A549 treated with GW870086 at 1 μM for 4 hours (cell line): ENCODE measurements around the gene DYNC2H1. TPM values are rescaled to one million over a fixed set of nuclear protein-coding genes. Genes with fewer than 3 reads are reported as not detected.

Experiments used
- total RNA-seq: library from RNA; stranded (reverse); fragments of 200-300 nt; extraction: Qiagen RNA extraction; gene quantifications from 5 replicates; pipeline ENCODE4 v1.2.3, GENCODE V29; 2022; ENCODE audit warnings: low read depth

DYNC2H1 gene
- total RNA-seq = 5.9 to 6.9 TPM (median 6.7 TPM) in 5 replicates

GRCh38 chr11:103108933-103109817 is at the start of gene DYNC2H1:
DYNC2H1 (plus strand) TSS chr11:103109426; CDS start chr11:103109575, 149 bp downstream.

GRCh38 chr11:103091801-103092524 is 17.3 kb upstream of the DYNC2H1 start, which contains the start of gene DCUN1D5:
DCUN1D5 (minus strand) TSS chr11:103092160; CDS start chr11:103091872, 288 bp downstream.

Other genes starting within 250 kb of the DYNC2H1 start
- gene MMP12, start 234.4 kb upstream of the DYNC2H1 start, total RNA-seq = 0.07 to 0.09 TPM in 2 of 5 replicates, not detected in the others
- gene MMP13, start 153.7 kb upstream of the DYNC2H1 start, total RNA-seq = not detected in 5 replicates
- gene DCUN1D5, start 17.3 kb upstream of the DYNC2H1 start, total RNA-seq = 63.5 to 68.2 TPM (median 64.5 TPM) in 5 replicates